SK-N-SH (cell line): Measurements from ENCODE around the gene SYNE3.

Experiments
- CHD2 ChIP-seq: fragments of 150-350 bp; IDR thresholded peaks from 2 replicates; pipeline ENCODE4 v1.6.1; 2018; ENCODE audit warnings: low read length; ENCODE audit not compliant: partially characterized antibody
- EP300 ChIP-seq, 2 experiments: IDR thresholded peaks; 2 replicates each; pipeline versions ENCODE4 v1.4.0 to v1.6.1; 2012; ENCODE audit warnings: borderline replicate concordance in 1 of 2, low read depth in 1 of 2, low read length in 1 of 2
- SMC3 ChIP-seq: IDR thresholded peaks from 2 replicates; pipeline ENCODE4 v1.6.1; 2012; ENCODE audit warnings: low read depth, low read length, improper control_type of control experiment
- TF ChIP-seq, protein P1 (sequence below): IDR thresholded peaks from 2 replicates; pipeline ENCODE4 v1.6.1; 2012; ENCODE audit warnings: mild to moderate bottlenecking, low read depth, low read length, moderate library complexity

- TF ChIP-seq CHD2 (no peak), SMC3 (no peak), EP300 (IDR thresholded peaks at IDR 0.05; ENCODE audit: borderline replicate concordance in 1 of 2, low read depth in 1 of 2, low read length in 1 of 2) (no peak)
- TF ChIP-seq, protein P1, sequence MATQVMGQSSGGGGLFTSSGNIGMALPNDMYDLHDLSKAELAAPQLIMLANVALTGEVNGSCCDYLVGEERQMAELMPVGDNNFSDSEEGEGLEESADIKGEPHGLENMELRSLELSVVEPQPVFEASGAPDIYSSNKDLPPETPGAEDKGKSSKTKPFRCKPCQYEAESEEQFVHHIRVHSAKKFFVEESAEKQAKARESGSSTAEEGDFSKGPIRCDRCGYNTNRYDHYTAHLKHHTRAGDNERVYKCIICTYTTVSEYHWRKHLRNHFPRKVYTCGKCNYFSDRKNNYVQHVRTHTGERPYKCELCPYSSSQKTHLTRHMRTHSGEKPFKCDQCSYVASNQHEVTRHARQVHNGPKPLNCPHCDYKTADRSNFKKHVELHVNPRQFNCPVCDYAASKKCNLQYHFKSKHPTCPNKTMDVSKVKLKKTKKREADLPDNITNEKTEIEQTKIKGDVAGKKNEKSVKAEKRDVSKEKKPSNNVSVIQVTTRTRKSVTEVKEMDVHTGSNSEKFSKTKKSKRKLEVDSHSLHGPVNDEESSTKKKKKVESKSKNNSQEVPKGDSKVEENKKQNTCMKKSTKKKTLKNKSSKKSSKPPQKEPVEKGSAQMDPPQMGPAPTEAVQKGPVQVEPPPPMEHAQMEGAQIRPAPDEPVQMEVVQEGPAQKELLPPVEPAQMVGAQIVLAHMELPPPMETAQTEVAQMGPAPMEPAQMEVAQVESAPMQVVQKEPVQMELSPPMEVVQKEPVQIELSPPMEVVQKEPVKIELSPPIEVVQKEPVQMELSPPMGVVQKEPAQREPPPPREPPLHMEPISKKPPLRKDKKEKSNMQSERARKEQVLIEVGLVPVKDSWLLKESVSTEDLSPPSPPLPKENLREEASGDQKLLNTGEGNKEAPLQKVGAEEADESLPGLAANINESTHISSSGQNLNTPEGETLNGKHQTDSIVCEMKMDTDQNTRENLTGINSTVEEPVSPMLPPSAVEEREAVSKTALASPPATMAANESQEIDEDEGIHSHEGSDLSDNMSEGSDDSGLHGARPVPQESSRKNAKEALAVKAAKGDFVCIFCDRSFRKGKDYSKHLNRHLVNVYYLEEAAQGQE: no peak
Measured at GRCh38 chr14:95543021-95543420, 26.6 kb upstream of the SYNE3 start.
